ENCODE measurements around the gene SLC15A1. TPM values are rescaled to one million over a fixed set of nuclear protein-coding genes. Genes with fewer than 3 reads are reported as not detected.
"Not testable (repeated sequence)": the region's sequence is repeated elsewhere in the genome, so short reads cannot be mapped to it uniquely, and the experiment has no call there.

The SLC15A1 gene
- total RNA-seq, 2 donors from 2014 or later = not detected

DNA sequence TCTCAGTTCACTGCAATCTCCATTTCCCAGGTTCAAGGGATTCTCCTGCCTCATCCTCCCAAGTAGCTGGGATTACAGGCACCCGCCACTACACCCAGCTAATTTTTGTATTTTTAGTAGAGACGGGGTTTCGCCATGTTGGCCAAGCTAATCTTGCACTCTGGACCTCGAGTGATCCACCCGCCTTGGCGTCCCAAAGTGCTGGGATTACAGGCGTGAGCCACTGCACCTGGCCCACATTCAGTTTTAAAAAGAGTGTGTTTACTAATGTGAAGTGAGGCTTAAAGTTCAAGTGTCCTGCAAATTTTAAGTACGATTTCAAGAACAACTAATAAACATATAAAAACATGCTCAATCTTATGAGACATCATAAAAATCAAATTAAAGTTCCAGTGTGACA lies 114.1 kb downstream of the SLC15A1 start:
- not testable (repeated sequence) for H3K27ac Mint-ChIP-seq; H3K9me3 Mint-ChIP-seq; H3K36me3 Mint-ChIP-seq; DNase-seq (ENCODE audit: low spot score in 2 of 2); ATAC-seq

Other genes starting within 250 kb of the SLC15A1 start
- gene STK24, start 175.6 kb downstream of the SLC15A1 start, total RNA-seq = 100 to 1,000 TPM; 122 to 137 TPM
- gene DOCK9, start 225.4 kb upstream of the SLC15A1 start, total RNA-seq = 10 to 100 TPM; 32.4 to 60.5 TPM

Measured in activated naive CD4-positive, alpha-beta T cell treated with anti-CD3 and anti-CD28 coated beads, Interleukin-2, amount 50 U/mL, for 72 hours (primary cell).